ENCODE data around the gene TMEM255A. TPM values are rescaled to one million over a fixed set of nuclear protein-coding genes. Genes with fewer than 3 reads are reported as not detected.

TMEM255A gene
- total and polyA plus RNA-seq, 2 donors (not counting 1 experiment from before 2014, with no cell fraction given): 0.06 to 0.25 TPM

- TF ChIP-seq EZH2 (IDR thresholded peaks at IDR 0.05; ENCODE audit: borderline replicate concordance, insufficient read depth, low read depth, low read length, poor library complexity, severe bottlenecking): no peak
- TF ChIP-seq, protein P1, sequence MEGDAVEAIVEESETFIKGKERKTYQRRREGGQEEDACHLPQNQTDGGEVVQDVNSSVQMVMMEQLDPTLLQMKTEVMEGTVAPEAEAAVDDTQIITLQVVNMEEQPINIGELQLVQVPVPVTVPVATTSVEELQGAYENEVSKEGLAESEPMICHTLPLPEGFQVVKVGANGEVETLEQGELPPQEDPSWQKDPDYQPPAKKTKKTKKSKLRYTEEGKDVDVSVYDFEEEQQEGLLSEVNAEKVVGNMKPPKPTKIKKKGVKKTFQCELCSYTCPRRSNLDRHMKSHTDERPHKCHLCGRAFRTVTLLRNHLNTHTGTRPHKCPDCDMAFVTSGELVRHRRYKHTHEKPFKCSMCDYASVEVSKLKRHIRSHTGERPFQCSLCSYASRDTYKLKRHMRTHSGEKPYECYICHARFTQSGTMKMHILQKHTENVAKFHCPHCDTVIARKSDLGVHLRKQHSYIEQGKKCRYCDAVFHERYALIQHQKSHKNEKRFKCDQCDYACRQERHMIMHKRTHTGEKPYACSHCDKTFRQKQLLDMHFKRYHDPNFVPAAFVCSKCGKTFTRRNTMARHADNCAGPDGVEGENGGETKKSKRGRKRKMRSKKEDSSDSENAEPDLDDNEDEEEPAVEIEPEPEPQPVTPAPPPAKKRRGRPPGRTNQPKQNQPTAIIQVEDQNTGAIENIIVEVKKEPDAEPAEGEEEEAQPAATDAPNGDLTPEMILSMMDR (IDR thresholded peaks at IDR 0.05): no peak
- no peaks in the 10 kb centered on the region for H3K36me3 ChIP-seq (replicated peaks in 1 of 2; ENCODE audit: control extremely low read depth in 1 of 2, control insufficient read depth in 1 of 2, extremely low read depth in 1 of 2, insufficient read depth in 2 of 2, low read length in 1 of 2)
- no peak for DNase-seq
- Mint-ChIP-seq H3K9me3 (ENCODE audit: insufficient read depth) (no peaks in the 10 kb centered on the region), H3K4me3 (no peak overlapping the region), H3K27me3 (no peaks in the 10 kb centered on the region), H3K27ac (no peak overlapping the region), H3K4me1 (peaks cover 6% of the 10 kb centered on the region)
- no peak for ATAC-seq (ENCODE audit: low read depth)
- no peak overlapping the region for H3K4me3 ChIP-seq (ENCODE audit: control extremely low read depth in 1 of 5, extremely low read depth in 1 of 5, insufficient read depth in 1 of 5, low read depth in 2 of 5, low read length in 4 of 5)
- intact Hi-C loops (cut with micrococcal nuclease): no loop called here
- CTCF ChIA-PET: no interaction called here
- peaks cover 0 to 3% of the 10 kb centered on the region in 2 donors for H3K4me1 ChIP-seq (ENCODE audit: control insufficient read depth in 2 of 2, insufficient read depth in 2 of 2, low read length in 2 of 2)
- no peaks in the 10 kb centered on the region for H4K20me1 ChIP-seq (ENCODE audit: control insufficient read depth, insufficient read depth, low read length, poor library complexity, severe bottlenecking)
- H3K27ac ChIP-seq (ENCODE audit: low read length in 2 of 2): no peak overlapping the region
- no peak overlapping the region for H3K4me2 ChIP-seq (replicated peaks; ENCODE audit: low read depth, low read length, poor library complexity, severe bottlenecking)
- H2AFZ ChIP-seq (ENCODE audit: insufficient read depth, low read depth, low read length, poor library complexity, severe bottlenecking): no peak overlapping the region
- WGBS (ENCODE audit: insufficient coverage): no CpG with 5 or more reads among the region's 2 CpGs
- H3K27me3 ChIP-seq (replicated peaks in 1 of 4; ENCODE audit: control extremely low read depth in 1 of 4, control insufficient read depth in 3 of 4, insufficient read depth in 4 of 4, low read length in 3 of 4): no peaks in the 10 kb centered on the region
- POLR2A ChIA-PET: interaction anchor here (0.5 kb wide), 1 partner anchor 164 kb away, joined by 4 read pairs; no protein-coding TSS in a partner anchor
- no peak overlapping the region for H3K9ac ChIP-seq (ENCODE audit: low read length)
- no peaks in the 10 kb centered on the region for H3K9me3 ChIP-seq (ENCODE audit: control extremely low read depth in 1 of 3, control insufficient read depth in 2 of 3, insufficient read depth in 1 of 3, low read length in 2 of 3)
- H3K79me2 ChIP-seq (ENCODE audit: control insufficient read depth, insufficient read depth, low read length): no peaks in the 10 kb centered on the region
Measured at GRCh38 chrX:120274145-120274544, 37.1 kb downstream of the TMEM255A start.

GRCh38 chrX:120271218-120271617 is 40.0 kb downstream of the TMEM255A start:
- no peak for TF ChIP-seq EZH2 (IDR thresholded peaks at IDR 0.05; ENCODE audit: borderline replicate concordance, insufficient read depth, low read depth, low read length, poor library complexity, severe bottlenecking)
- Histone ChIP-seq H3K4me1 (ENCODE audit: control insufficient read depth in 2 of 2, insufficient read depth in 2 of 2, low read length in 2 of 2) (peaks cover 0 to 3% of the 10 kb centered on the region in 2 donors), H3K4me3 (ENCODE audit: control extremely low read depth in 1 of 5, extremely low read depth in 1 of 5, insufficient read depth in 1 of 5, low read depth in 2 of 5, low read length in 4 of 5) (no peak overlapping the region), H4K20me1 (ENCODE audit: control insufficient read depth, insufficient read depth, low read length, poor library complexity, severe bottlenecking) (no peaks in the 10 kb centered on the region), H3K9me3 (ENCODE audit: control extremely low read depth in 1 of 3, control insufficient read depth in 2 of 3, insufficient read depth in 1 of 3, low read length in 2 of 3) (no peaks in the 10 kb centered on the region), H3K79me2 (ENCODE audit: control insufficient read depth, insufficient read depth, low read length) (no peaks in the 10 kb centered on the region), H3K4me2 (replicated peaks; ENCODE audit: low read depth, low read length, poor library complexity, severe bottlenecking) (no peak overlapping the region), H2AFZ (ENCODE audit: insufficient read depth, low read depth, low read length, poor library complexity, severe bottlenecking) (no peak overlapping the region), H3K27ac (ENCODE audit: low read length in 2 of 2) (no peak overlapping the region), H3K27me3 (replicated peaks in 1 of 4; ENCODE audit: control extremely low read depth in 1 of 4, control insufficient read depth in 3 of 4, insufficient read depth in 4 of 4, low read length in 3 of 4) (no peaks in the 10 kb centered on the region), H3K36me3 (replicated peaks in 1 of 2; ENCODE audit: control extremely low read depth in 1 of 2, control insufficient read depth in 1 of 2, extremely low read depth in 1 of 2, insufficient read depth in 2 of 2, low read length in 1 of 2) (no peaks in the 10 kb centered on the region), H3K9ac (ENCODE audit: low read length) (no peak overlapping the region)
- ATAC-seq (ENCODE audit: low read depth): no peak
- intact Hi-C loops (cut with micrococcal nuclease): no loop called here
- Mint-ChIP-seq H3K4me3 (no peak overlapping the region), H3K27ac (no peak overlapping the region), H3K9me3 (ENCODE audit: insufficient read depth) (no peaks in the 10 kb centered on the region), H3K4me1 (peaks cover 6% of the 10 kb centered on the region), H3K27me3 (no peaks in the 10 kb centered on the region)
- ChIA-PET CTCF (no interaction called here), POLR2A (no interaction called here)
- WGBS (ENCODE audit: insufficient coverage): no CpG with 5 or more reads among the region's 2 CpGs
- DNase-seq: no peak
